Fibroblast of mammary gland (primary cell): ENCODE results near the gene CADM1.

ENCODE experiments used
- DNase-seq: peaks from one replicate; pipeline ENCODE4 v3.0.0-alpha.2; 2010; ENCODE audit warnings: low read depth
- H3K4me3 ChIP-seq: 2 replicates; pipeline ENCODE4 v1.5.1; 2011; ENCODE audit warnings: low read depth, mild to moderate bottlenecking, low read length, moderate library complexity; ENCODE audit not compliant: control insufficient read depth
- CTCF ChIP-seq: conservative IDR thresholded peaks from 2 replicates; pipeline ENCODE4 v1.5.1; 2011; ENCODE audit warnings: low read depth, low read length, inconsistent platforms; ENCODE audit not compliant: control insufficient read depth, insufficient read depth

The CADM1 gene

GRCh38 chr11:115290479-115290878 lies 213.7 kb downstream of the CADM1 start:
- no peak overlapping the region for H3K4me3 ChIP-seq
- no peak for TF ChIP-seq CTCF
- no peak for DNase-seq

- no peak for TF ChIP-seq CTCF
- no peak for DNase-seq
- H3K4me3 ChIP-seq = no peak overlapping the region
Measured at GRCh38 chr11:115287266-115287665, 216.9 kb downstream of the CADM1 start.

GRCh38 chr11:115286614-115287013 lies 217.6 kb downstream of the CADM1 start:
- DNase-seq = no peak
- no peak for TF ChIP-seq CTCF
- no peak overlapping the region for H3K4me3 ChIP-seq

GRCh38 chr11:115284773-115285172 lies 219.4 kb downstream of the CADM1 start:
- no peak for DNase-seq
- no peak overlapping the region for H3K4me3 ChIP-seq
- no peak for TF ChIP-seq CTCF

- no peak for DNase-seq
- TF ChIP-seq CTCF = no peak
- no peak overlapping the region for H3K4me3 ChIP-seq
Measured at GRCh38 chr11:115282923-115283322, 221.3 kb downstream of the CADM1 start.

- no peak for TF ChIP-seq CTCF
- H3K4me3 ChIP-seq = no peak overlapping the region
- DNase-seq = no peak
Measured at GRCh38 chr11:115280775-115281174, 223.4 kb downstream of the CADM1 start.

GRCh38 chr11:115279813-115280761 lies 224.1 kb downstream of the CADM1 start:
- no peak for DNase-seq
- no peak for TF ChIP-seq CTCF
- H3K4me3 ChIP-seq = no peak overlapping the region
